Large intestine (tissue), 3 donors: ENCODE results near the gene ARL2BP. TPM values are rescaled to one million over a fixed set of nuclear protein-coding genes. Genes with fewer than 3 reads are reported as not detected.

ENCODE experiments used
- DNase-seq, 2 donors: peaks; one replicate each; pipeline versions ENCODE4 v3.0.0 to v3.0.0-alpha.2; 2013
- H3K27ac ChIP-seq: one replicate; pipeline ENCODE4 v1.5.1; 2013; ENCODE audit warnings: low read length
- H3K27me3 ChIP-seq: 2 replicates; pipeline ENCODE4 v1.6.1; 2013; ENCODE audit warnings: low read length; ENCODE audit not compliant: control insufficient read depth, insufficient read depth
- H3K36me3 ChIP-seq: 2 replicates; pipeline ENCODE4 v1.6.1; 2013; ENCODE audit warnings: low read length; ENCODE audit not compliant: control insufficient read depth, insufficient read depth
- H3K4me1 ChIP-seq: one replicate; pipeline ENCODE4 v1.6.1; 2013; ENCODE audit warnings: low read length; ENCODE audit not compliant: control insufficient read depth, insufficient read depth
- H3K4me3 ChIP-seq: one replicate; pipeline ENCODE4 v1.5.1; 2013; ENCODE audit warnings: low read length
- H3K9me3 ChIP-seq: one replicate; pipeline ENCODE4 v1.6.1; 2013; ENCODE audit warnings: mild to moderate bottlenecking, low read depth, low read length, moderate library complexity; ENCODE audit not compliant: control insufficient read depth
- WGBS: methylation state at CpG from one replicate; pipeline ENCODE4 v1.1.5; 2013; ENCODE audit warnings: low lambda C conversion rate; ENCODE audit not compliant: insufficient coverage; 5-methylcytosine and 5-hydroxymethylcytosine counted together
- polyA plus RNA-seq: library from polyadenylated mRNA; unstranded; fragments of 120-200 nt; gene quantifications from one replicate; pipeline ENCODE4 v1.2.1, GENCODE V29; 2013

ARL2BP gene
- polyA plus RNA-seq, 1 donor: 44.5 TPM

GRCh38 chr16:57281791-57282190 lies 36.7 kb downstream of the ARL2BP start:
- H3K27ac ChIP-seq: peak overlapping the region; percentile 77

GRCh38 chr16:57282510-57283213 lies 37.6 kb downstream of the ARL2BP start:
- no peak for DNase-seq
- peaks cover 5% of the 10 kb centered on the region for H3K36me3 ChIP-seq
- peaks cover 2% of the 10 kb centered on the region for H3K9me3 ChIP-seq
- H3K27ac ChIP-seq: peak overlapping the region; percentile 77
- 40% methylated on average over 1 of the region's 8 CpGs for WGBS
- peak overlapping the region; percentile 86 for H3K4me3 ChIP-seq
- peaks cover 34% of the 10 kb centered on the region for H3K4me1 ChIP-seq
- peaks cover 16% of the 10 kb centered on the region for H3K27me3 ChIP-seq

More at GRCh38 chr16:57281791-57282190, 36.7 kb downstream of the ARL2BP start:
- DNase-seq: no peak
- H3K36me3 ChIP-seq: peaks cover 5% of the 10 kb centered on the region
- peaks cover 42% of the 10 kb centered on the region for H3K4me1 ChIP-seq
- H3K27me3 ChIP-seq: peaks cover 16% of the 10 kb centered on the region
- peak overlapping the region; percentile 86 for H3K4me3 ChIP-seq
- H3K9me3 ChIP-seq: peaks cover 2% of the 10 kb centered on the region
- 100% methylated on average over 1 of the region's 3 CpGs for WGBS

GRCh38 chr16:57283214-57283958 lies 38.3 kb downstream of the ARL2BP start:
- peak; percentile 76 to 87 for DNase-seq
- Histone ChIP-seq H3K9me3 (peaks cover 2% of the 10 kb centered on the region), H3K27ac (peak overlapping the region; percentile 77), H3K27me3 (peaks cover 16% of the 10 kb centered on the region), H3K4me1 (peaks cover 30% of the 10 kb centered on the region), H3K4me3 (peak overlapping the region; percentile 86), H3K36me3 (peaks cover 5% of the 10 kb centered on the region)
- WGBS: 20% methylated on average over 1 of the region's 24 CpGs

GRCh38 chr16:57283959-57284208 lies 38.8 kb downstream of the ARL2BP start:
- Histone ChIP-seq H3K4me1 (peaks cover 25% of the 10 kb centered on the region), H3K4me3 (peak overlapping the region; percentile 86), H3K9me3 (peaks cover 2% of the 10 kb centered on the region), H3K36me3 (peaks cover 2% of the 10 kb centered on the region), H3K27ac (peak overlapping the region; percentile 77), H3K27me3 (peaks cover 16% of the 10 kb centered on the region)
- WGBS: no CpG with 5 or more reads among the region's 14 CpGs
- no peak for DNase-seq

GRCh38 chr16:57284209-57284951 lies 39.3 kb downstream of the ARL2BP start, which contains the start of gene PLLP:
TSS of gene PLLP (minus strand) at chr16:57284672. CDS start at chr16:57284540, 132 bp downstream.
- Histone ChIP-seq H3K27ac (peak within 1 kb of the TSS; percentile 77), H3K4me1 (peaks cover 23% of the 10 kb centered on the region), H3K36me3 (no peaks in the 10 kb centered on the region), H3K9me3 (peaks cover 2% of the 10 kb centered on the region), H3K4me3 (peak within 1 kb of the TSS; percentile 86), H3K27me3 (peaks cover 16% of the 10 kb centered on the region)
- DNase-seq: peak in 1 of 2 donors; percentile 87
- no CpG with 5 or more reads among the region's 95 CpGs for WGBS

GRCh38 chr16:57284952-57285363 lies 39.9 kb downstream of the ARL2BP start:
- H3K4me3 ChIP-seq: peak overlapping the region; percentile 86
- H3K27ac ChIP-seq: peak overlapping the region; percentile 26
- peaks cover 18% of the 10 kb centered on the region for H3K4me1 ChIP-seq
- no peak for DNase-seq
- H3K27me3 ChIP-seq: peaks cover 16% of the 10 kb centered on the region
- H3K36me3 ChIP-seq: no peaks in the 10 kb centered on the region
- 20% methylated on average over 1 of the region's 22 CpGs for WGBS
- peaks cover 2% of the 10 kb centered on the region for H3K9me3 ChIP-seq

- Histone ChIP-seq H3K9me3 (peaks cover 2% of the 10 kb centered on the region), H3K4me3 (no peak overlapping the region), H3K27me3 (peaks cover 16% of the 10 kb centered on the region), H3K36me3 (no peaks in the 10 kb centered on the region), H3K27ac (no peak overlapping the region), H3K4me1 (peaks cover 14% of the 10 kb centered on the region)
- WGBS: 90% methylated on average over 2 of the region's 5 CpGs
- DNase-seq: no peak
Measured at GRCh38 chr16:57285379-57285778, 40.3 kb downstream of the ARL2BP start.

GRCh38 chr16:57289391-57290257 lies 44.6 kb downstream of the ARL2BP start:
- no peak overlapping the region for H3K4me3 ChIP-seq
- no peaks in the 10 kb centered on the region for H3K36me3 ChIP-seq
- H3K27me3 ChIP-seq: peaks cover 7% of the 10 kb centered on the region
- peaks cover 10% of the 10 kb centered on the region for H3K4me1 ChIP-seq
- DNase-seq: no peak
- no peak overlapping the region for H3K27ac ChIP-seq
- H3K9me3 ChIP-seq: peaks cover 2% of the 10 kb centered on the region
- WGBS: no CpG with 5 or more reads among the region's 14 CpGs

GRCh38 chr16:57297856-57298255 lies 52.8 kb downstream of the ARL2BP start:
- H3K4me1 ChIP-seq: peaks cover 23% of the 10 kb centered on the region
- H3K4me3 ChIP-seq: no peak overlapping the region
- no peaks in the 10 kb centered on the region for H3K36me3 ChIP-seq
- no CpG with 5 or more reads among the region's 13 CpGs for WGBS
- no peak overlapping the region for H3K27ac ChIP-seq
- DNase-seq: no peak
- no peaks in the 10 kb centered on the region for H3K27me3 ChIP-seq
- no peaks in the 10 kb centered on the region for H3K9me3 ChIP-seq
